HG03469 (cell line): Measurements from ENCODE around the gene LRRC32.

Source experiments
- ATAC-seq: cut with Tn5 transposase; IDR thresholded peaks from one replicate; pipeline ENCODE4 v1.9.1; 2021; ENCODE audit warnings: mild to moderate bottlenecking, moderate library complexity, moderate number of reproducible peaks; ENCODE audit not compliant: unreplicated experiment

The LRRC32 gene

DNA sequence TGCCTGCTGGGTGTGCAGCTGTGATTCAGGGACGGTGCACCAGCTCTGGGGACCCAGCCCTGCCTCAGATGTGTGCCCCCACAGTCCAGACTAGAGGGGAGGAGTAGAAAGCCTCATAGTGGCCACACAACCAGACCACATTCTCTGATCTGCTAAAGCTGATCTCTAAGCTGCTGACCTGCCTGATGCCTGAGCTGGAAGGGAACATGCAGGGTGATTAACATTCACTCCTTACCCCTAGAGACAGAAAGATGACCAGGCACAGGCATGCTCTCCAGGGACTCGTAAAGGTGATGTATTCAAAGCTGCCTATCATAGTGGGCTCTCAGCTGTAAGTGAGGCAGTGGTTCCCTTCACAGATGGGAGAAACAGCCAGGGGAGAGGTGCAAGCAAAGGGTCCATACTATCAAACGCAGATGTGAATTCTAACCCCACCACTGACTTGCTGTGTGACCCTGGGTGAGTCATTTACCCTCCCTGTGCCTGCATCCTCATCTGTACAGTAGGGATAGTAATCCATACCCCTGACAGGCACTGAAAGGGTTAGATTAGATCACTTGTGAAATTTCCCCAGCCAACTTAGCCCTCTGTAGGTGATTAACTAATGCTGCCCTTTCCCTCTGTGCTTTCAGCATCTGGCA, 29.0 kb upstream of the LRRC32 start:
- no peak for ATAC-seq

- ATAC-seq, result no peak
These were observed 27.9 kb upstream of the LRRC32 start for GRCh38 chr11:76698321-76699043.

- no peak for ATAC-seq
These were observed 26.2 kb upstream of the LRRC32 start for GRCh38 chr11:76696756-76697155.

DNA sequence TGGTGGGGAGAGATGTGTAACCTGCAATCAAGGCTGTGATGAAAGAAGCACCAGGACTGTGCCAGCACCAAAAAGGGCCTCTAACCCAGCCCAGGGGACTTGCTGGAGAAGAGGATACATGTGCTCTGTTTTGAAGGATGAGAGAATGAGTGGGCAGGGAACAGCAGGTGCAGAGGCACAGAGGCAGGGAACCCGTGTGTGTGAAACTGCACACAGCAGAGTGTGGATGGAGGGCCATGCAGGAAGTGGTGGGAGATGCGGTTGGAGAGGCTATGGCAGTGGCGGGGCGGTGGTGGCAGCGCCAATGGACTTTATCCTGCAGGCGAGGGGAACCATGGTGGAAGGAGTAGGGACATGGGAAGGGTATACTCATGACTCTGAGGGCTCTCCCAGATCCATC, 25.2 kb upstream of the LRRC32 start:
- no peak for ATAC-seq

- no peak for ATAC-seq
These were observed 24.6 kb upstream of the LRRC32 start for GRCh38 chr11:76695133-76695532.

- no peak for ATAC-seq
These were observed 24.1 kb upstream of the LRRC32 start for GRCh38 chr11:76694664-76695063.

GRCh38 chr11:76693806-76694205, 23.3 kb upstream of the LRRC32 start:
- ATAC-seq, result no peak

DNA sequence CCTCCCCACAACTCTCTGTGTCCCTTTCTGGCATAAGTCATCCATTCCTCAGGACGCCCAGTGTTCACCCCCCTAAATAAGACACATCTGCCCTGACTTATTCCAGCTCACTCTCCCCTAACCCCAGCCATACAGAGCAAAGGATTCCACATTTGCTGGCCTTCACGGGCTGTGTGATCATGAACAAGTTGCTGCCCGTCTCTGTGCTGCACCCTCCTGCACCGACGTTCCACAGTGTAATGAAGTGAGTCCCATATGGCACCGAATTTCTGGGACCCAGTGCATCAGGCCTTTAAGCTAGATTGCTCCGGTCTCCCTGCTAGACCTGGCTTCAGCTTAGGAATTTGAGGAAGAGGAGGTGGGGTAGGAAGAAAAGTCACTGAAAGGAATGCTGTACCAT, 22.4 kb upstream of the LRRC32 start:
- no peak for ATAC-seq

DNA sequence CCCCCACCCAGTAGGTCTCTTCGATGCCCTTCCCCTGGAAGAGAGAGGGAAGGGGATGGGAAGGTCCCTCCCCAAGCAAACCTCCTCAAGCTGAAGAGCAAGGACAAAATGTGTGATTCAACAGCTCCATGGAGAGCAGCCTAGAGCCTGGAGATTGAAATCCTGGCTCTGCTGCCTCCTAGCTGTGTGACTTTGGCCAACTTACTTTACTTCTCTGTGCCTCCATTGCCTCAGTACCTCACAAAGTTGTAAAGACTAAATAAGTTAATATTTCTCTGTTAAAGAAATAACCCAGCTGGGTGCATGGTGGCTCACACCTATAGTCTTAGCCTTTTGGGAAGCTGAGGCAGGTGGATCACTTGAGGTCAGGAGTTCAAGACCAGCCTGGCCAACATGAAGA, 21.1 kb upstream of the LRRC32 start:
- ATAC-seq, result no peak

DNA sequence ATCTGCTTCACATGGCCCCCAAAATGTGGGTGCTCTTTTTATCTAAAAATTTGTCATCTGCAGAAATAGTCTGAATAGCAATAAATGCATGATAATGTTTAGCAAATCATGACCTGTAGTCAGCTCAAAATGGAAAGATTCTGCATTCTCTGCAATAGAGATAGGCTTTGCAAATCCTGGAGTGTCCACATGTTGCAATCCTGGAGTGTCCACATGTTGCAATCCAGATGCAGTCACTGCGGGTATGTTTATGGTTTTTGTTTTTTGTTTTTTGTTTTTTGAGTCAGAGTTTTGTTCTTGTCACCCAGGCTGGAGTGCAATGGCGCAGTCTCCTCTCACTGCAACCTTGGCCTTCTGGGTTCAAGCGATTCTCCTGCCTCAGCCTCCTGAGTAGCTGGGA, 20.2 kb upstream of the LRRC32 start:
- ATAC-seq, result no peak

DNA sequence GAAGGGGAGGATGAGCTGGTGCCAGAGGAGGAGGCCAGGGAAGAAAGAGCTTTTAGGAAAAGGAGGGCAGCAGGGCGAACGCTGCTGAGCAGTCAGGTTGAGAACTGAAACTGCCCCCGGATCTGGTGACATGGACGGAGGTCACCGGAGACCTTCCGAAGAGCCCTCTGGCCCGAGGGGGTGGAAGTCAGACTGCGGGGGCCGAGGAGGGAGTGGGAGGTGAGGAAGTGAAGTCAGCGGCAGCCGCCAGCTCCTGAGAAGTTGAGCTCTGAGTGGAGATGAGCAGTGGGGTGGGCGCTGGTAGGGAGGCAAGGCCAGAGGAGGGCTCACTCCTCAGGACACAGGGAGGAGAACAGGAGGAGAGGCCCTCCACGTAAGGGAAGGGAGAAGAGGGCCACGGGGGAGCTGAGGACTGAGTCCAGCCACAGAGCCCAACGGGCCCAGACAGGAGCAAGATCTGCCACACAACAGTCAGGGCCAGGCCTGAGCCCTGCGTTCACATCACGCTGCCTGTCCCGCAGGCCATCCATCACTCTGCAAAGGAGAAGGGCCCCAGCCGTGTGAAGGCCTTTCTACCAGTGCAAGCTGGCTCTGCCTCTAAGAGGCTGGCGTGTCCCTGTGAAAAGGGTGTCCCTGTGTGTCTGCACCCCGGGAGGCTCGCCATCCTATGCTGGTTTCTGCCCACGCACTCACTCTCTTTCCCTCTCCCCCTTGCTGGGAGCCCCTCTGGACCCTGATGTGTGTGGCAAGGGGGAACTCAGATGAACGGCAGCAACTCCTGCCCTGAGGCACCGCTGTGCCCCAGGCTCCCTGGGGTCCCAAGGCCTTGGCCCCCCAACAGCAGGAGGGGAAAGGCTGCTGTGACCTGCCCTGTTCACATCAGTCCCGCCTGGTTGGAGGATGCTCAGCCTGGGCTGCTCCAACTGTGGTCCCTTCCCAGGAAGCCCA, 19.0 kb upstream of the LRRC32 start:
- ATAC-seq, result no peak

DNA sequence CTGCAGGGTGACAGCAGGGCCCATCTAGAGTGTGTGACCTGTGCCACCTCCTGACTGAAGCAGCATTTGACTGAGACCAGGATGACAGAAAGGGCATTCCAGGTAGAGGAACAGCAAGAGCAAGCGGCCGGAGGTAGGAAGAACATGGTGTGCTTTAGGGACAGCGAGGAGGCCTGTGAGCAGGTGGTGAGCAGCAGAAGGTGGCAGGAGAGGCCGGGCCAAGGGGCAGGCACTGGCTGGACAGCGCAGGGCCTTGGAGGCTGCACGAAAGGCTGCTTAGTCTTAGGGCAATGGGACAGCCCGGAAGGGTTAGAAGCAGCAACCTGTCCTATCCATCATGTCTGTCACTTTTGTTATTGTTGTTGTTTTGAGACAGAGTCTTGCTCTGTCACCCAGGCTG, 17.6 kb upstream of the LRRC32 start:
- no peak for ATAC-seq

DNA sequence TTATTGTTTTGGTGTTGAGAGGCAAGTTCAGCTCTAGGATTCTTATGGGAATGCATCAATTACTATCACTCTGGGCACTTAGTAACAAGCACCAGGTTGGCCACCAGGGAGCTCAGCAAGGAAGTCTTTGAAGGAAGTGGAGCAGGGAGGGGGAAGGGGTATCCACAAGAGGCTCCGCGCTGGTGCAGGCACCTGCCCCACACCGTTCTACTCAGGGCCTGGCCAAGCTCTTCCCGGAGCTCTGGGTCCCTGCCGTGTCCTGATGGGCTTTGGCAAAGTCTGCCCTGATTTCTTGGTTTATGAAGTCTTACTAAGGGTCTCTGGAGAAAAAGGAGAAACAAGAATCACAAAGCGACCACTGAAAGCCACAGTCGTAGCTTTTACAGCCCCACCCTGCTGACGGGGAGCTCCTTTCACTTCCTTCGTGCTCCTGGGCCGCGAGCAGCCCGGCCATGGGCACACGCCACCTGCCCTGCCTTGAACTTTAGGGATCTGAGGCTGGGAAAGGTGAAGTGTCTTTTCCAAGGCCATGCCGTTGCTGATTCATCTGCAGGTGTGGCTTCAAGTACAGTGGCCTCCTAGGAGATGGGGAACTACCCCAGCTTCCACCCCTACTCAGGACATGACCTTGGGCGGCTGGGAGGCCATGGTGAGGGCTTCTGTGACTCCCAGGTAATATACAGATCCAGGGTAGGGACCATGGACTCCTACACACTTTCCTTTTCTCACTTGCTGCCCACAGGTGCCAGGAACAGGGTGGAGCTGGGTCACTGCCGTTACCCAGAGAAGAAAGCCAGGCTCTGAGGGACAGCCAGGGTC, 15.9 kb upstream of the LRRC32 start:
- no peak for ATAC-seq

GRCh38 chr11:76685831-76686230, 15.3 kb upstream of the LRRC32 start:
- no peak for ATAC-seq

GRCh38 chr11:76685237-76685636, 14.7 kb upstream of the LRRC32 start:
- no peak for ATAC-seq

- no peak for ATAC-seq
These were observed 14.0 kb upstream of the LRRC32 start for GRCh38 chr11:76684516-76684915.

GRCh38 chr11:76683161-76684095, 12.9 kb upstream of the LRRC32 start:
- ATAC-seq, result no peak

- no peak for ATAC-seq
These were observed 12.1 kb upstream of the LRRC32 start for GRCh38 chr11:76682684-76683083.

- no peak for ATAC-seq
These were observed 11.6 kb upstream of the LRRC32 start for GRCh38 chr11:76682106-76682505.
